ENCODE measurements around the gene TIGAR.

TIGAR gene

DNA sequence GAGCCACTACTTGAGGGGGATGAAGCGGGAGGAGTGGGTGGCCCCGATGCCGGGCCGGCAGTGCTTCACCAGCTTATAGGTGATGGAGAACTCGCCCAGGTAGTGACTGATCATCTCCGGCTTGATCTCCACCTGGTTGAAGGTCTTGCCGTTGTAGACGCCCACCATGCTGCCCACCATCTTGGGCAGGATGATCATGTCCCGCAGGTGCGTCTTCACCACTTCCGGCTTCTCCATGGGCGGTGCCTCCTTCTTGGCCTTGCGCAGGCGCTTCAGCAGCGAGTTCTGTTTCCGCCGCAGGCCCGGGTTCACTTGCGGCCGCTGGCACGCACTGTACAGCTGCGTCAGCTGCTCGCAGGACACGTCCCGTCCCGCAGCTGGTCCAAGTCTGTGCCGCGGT lies 3.4 kb downstream of the TIGAR start:
- H3K9me3 Mint-ChIP-seq, result no peaks in the 10 kb centered on the region
- DNase-seq, result no peak
- TF ChIP-seq, protein P1, sequence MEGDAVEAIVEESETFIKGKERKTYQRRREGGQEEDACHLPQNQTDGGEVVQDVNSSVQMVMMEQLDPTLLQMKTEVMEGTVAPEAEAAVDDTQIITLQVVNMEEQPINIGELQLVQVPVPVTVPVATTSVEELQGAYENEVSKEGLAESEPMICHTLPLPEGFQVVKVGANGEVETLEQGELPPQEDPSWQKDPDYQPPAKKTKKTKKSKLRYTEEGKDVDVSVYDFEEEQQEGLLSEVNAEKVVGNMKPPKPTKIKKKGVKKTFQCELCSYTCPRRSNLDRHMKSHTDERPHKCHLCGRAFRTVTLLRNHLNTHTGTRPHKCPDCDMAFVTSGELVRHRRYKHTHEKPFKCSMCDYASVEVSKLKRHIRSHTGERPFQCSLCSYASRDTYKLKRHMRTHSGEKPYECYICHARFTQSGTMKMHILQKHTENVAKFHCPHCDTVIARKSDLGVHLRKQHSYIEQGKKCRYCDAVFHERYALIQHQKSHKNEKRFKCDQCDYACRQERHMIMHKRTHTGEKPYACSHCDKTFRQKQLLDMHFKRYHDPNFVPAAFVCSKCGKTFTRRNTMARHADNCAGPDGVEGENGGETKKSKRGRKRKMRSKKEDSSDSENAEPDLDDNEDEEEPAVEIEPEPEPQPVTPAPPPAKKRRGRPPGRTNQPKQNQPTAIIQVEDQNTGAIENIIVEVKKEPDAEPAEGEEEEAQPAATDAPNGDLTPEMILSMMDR (IDR thresholded peaks at IDR 0.05), result no peak
- H3K27ac Mint-ChIP-seq, result no peak overlapping the region
- H3K27me3 Mint-ChIP-seq (ENCODE audit: low read depth, poor library complexity), result no peaks in the 10 kb centered on the region
- peaks cover 28% of the 10 kb centered on the region for H3K36me3 Mint-ChIP-seq (ENCODE audit: low read depth)
- H3K4me3 Mint-ChIP-seq, result no peak overlapping the region
- peaks cover 27% of the 10 kb centered on the region for H3K4me1 Mint-ChIP-seq

DNA sequence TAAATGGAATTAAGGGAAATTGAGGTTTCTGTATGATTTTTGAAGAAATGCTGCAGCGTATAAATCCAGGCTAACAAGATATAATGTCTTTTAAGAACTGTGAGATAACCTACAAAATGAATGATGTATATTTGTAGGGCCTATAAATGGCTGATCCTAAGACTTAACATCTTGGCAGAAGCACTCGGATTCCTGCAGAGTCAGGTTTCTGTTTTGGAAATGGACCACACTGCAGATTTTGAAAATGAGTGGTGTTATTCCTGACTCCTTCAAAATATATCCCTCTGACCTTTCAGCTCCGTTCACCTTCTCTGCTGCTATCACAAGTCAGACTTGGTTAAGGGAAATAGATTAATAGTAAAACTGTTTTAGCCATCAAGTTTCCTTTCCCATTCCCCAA lies 5.0 kb downstream of the TIGAR start:
- Mint-ChIP-seq H3K27me3 (ENCODE audit: low read depth, poor library complexity) (no peaks in the 10 kb centered on the region), H3K27ac (no peak overlapping the region), H3K4me3 (no peak overlapping the region), H3K4me1 (peaks cover 15% of the 10 kb centered on the region), H3K9me3 (no peaks in the 10 kb centered on the region), H3K36me3 (ENCODE audit: low read depth) (peaks cover 40% of the 10 kb centered on the region)
- TF ChIP-seq, protein P1 (IDR thresholded peaks at IDR 0.05), result no peak
- DNase-seq, result no peak

DNA sequence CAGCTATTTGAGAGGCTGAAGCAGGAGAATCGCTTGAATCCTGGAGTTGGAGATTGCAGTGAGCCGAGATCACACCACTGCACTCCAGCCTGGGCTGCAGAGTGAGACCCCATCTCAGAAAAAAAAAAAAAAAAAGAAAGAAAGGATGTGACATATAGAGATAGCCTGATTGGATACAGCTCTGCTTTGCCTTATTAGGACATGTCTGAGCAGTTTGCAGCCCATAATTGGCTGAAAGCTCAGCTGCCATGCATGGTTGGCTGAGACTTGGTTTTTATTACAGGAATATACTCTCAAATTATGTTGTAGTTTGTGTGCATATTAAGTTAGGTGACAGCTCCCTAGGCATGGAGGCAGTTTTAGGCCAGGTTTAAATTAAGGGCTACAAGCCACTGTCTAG lies 6.3 kb downstream of the TIGAR start:
- peaks cover 44% of the 10 kb centered on the region for H3K36me3 Mint-ChIP-seq (ENCODE audit: low read depth)
- no peak overlapping the region for H3K27ac Mint-ChIP-seq
- TF ChIP-seq, protein P1 (IDR thresholded peaks at IDR 0.05), result no peak
- peaks cover 5% of the 10 kb centered on the region for H3K4me1 Mint-ChIP-seq
- DNase-seq, result no peak
- no peak overlapping the region for H3K4me3 Mint-ChIP-seq
- H3K27me3 Mint-ChIP-seq (ENCODE audit: low read depth, poor library complexity), result no peaks in the 10 kb centered on the region
- no peaks in the 10 kb centered on the region for H3K9me3 Mint-ChIP-seq

DNA sequence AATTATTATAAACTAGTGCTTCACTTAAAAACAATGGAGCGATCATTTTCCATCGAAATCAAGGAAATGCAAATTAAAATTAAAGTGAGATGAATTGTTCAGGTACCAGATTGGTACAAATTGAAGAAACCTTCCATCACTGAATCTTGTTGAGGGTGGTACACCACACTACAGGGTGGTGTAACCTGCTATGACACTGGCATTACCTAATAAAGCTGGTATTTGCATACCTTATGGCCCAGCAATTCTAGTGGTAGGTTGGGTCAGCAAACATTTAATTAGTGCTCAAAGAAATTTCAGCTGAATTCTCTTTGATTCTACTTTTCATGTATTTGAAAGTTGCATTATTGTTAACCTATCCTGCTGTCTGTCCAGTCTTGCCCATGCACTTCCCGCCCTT lies 9.2 kb downstream of the TIGAR start:
- H3K36me3 Mint-ChIP-seq (ENCODE audit: low read depth), result peaks cover 54% of the 10 kb centered on the region
- no peak overlapping the region for H3K27ac Mint-ChIP-seq
- DNase-seq, result no peak
- TF ChIP-seq, protein P1 (IDR thresholded peaks at IDR 0.05), result no peak
- no peaks in the 10 kb centered on the region for H3K27me3 Mint-ChIP-seq (ENCODE audit: low read depth, poor library complexity)
- no peaks in the 10 kb centered on the region for H3K4me1 Mint-ChIP-seq
- H3K4me3 Mint-ChIP-seq, result no peak overlapping the region
- H3K9me3 Mint-ChIP-seq, result peaks cover 13% of the 10 kb centered on the region

DNA sequence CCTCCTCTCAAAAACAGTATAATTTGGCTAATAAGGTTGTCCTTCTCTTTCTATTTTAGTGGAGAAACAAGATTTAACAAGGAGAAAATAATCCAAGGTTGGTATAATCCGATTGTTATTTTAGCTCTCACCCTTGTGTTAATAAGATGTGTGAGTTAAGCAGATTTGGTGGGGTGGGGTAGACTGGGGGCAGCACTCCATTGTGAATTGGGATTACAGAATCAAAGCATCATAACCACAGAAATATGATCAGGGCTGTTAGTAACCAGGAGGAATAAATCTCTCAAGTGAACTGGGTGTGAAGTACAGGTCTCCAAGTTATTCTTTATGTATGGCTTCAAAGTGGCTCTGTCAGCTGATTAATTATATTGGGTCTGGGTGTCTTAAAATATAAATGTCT lies 10.2 kb downstream of the TIGAR start:
- DNase-seq, result no peak
- Mint-ChIP-seq H3K9me3 (peaks cover 23% of the 10 kb centered on the region), H3K4me3 (no peak overlapping the region), H3K27me3 (ENCODE audit: low read depth, poor library complexity) (no peaks in the 10 kb centered on the region), H3K27ac (no peak overlapping the region), H3K36me3 (ENCODE audit: low read depth) (peaks cover 60% of the 10 kb centered on the region), H3K4me1 (no peaks in the 10 kb centered on the region)
- TF ChIP-seq, protein P1 (IDR thresholded peaks at IDR 0.05), result no peak

DNA sequence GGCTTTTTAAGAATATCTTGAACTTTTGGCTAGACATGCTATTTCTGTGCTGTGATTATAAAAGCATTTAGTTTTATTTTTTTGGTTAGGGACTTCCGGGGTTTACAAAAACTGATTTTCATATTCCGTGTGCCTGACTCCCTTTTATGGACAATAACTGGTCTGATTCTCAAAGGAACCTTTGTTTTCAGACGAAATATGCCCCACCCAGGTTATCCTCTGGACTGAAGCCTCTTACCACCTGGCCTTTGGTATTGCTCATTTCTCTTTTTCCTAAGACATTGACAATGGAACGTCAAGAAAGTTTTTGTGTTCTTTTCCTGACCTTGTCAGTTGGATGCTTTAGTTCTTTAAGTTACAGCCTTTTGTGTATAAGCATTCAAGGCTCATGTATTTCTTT lies 10.8 kb downstream of the TIGAR start:
- TF ChIP-seq, protein P1 (IDR thresholded peaks at IDR 0.05), result no peak
- peaks cover 64% of the 10 kb centered on the region for H3K36me3 Mint-ChIP-seq (ENCODE audit: low read depth)
- no peak for DNase-seq
- no peak overlapping the region for H3K4me3 Mint-ChIP-seq
- no peak overlapping the region for H3K27ac Mint-ChIP-seq
- H3K27me3 Mint-ChIP-seq (ENCODE audit: low read depth, poor library complexity), result no peaks in the 10 kb centered on the region
- H3K4me1 Mint-ChIP-seq, result no peaks in the 10 kb centered on the region
- H3K9me3 Mint-ChIP-seq, result peaks cover 28% of the 10 kb centered on the region

Data from nephron progenitor cell (in vitro differentiated cells).